ENCODE measurements around the gene TENM3. TPM values are rescaled to one million over a fixed set of nuclear protein-coding genes. Genes with fewer than 3 reads are reported as not detected.

TENM3 gene
- total RNA-seq, 1 experiment from 2014 or later, result 34.1 TPM

DNA sequence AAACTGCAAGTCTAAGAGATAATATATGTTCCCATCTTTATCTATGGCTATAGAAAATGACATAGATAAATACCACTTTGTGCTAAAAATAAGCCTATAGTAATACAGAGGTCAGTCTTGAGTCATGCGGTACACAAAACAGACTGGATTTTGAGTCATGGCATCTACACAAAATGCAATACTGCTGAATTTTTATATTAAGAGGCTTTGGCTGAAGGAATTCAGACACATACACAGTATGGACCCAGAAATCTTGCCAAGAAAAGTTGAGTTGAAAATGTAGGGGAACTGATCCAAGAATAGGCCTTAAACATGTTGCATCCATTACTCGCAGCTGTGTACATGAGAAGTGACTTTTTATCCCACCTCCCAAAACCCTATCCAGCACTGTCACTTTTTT lies 184.4 kb downstream of the TENM3 start:
- no peaks in the 10 kb centered on the region for H3K27me3 Mint-ChIP-seq (ENCODE audit: insufficient read depth, unreplicated experiment)
- no peaks in the 10 kb centered on the region for H3K4me1 Mint-ChIP-seq (ENCODE audit: insufficient read depth, unreplicated experiment)
- no peaks in the 10 kb centered on the region for H3K36me3 Mint-ChIP-seq (ENCODE audit: insufficient read depth, unreplicated experiment)
- no peak overlapping the region for H3K4me3 Mint-ChIP-seq (ENCODE audit: unreplicated experiment)
- no TSS peak for BruUV-seq (replicated peaks)
- no peak overlapping the region for H3K27ac Mint-ChIP-seq (ENCODE audit: low read depth, unreplicated experiment)
- POLR2A ChIA-PET, result interaction anchor here (0.7 kb wide), 1 partner anchor 89 kb away, joined by 4 read pairs; no protein-coding TSS in a partner anchor
- no peak for TF ChIP-seq CTCF (IDR thresholded peaks at IDR 0.05; ENCODE audit: unreplicated experiment)
- H3K9me3 Mint-ChIP-seq (ENCODE audit: unreplicated experiment), result no peaks in the 10 kb centered on the region
- intact Hi-C loops (cut with micrococcal nuclease), result no loop called here
- no peak for DNase-seq (ENCODE audit: unreplicated experiment)
- CTCF ChIA-PET, result interaction anchor here (0.6 kb wide), 1 partner anchor 88 kb away, joined by 3 read pairs; no protein-coding TSS in a partner anchor

DNA sequence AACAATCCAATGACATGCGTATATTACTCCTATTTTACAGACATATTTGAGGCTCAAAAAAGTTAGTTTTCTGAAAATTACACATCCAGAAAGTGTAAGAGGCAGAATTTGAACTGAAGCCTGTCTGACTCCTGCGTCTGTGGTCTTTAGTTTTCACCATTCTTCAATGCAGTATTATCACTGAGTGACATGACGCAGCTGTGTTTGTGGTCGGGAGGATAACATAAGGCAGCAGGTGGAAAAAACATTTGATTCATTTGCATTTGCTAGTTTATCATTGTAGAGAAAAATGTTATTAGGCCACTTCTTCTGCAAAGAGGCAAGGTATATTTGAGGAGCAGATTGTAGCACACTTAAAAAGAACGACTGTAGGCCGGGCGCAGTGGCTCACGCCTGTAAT lies 186.7 kb downstream of the TENM3 start:
- H3K4me1 Mint-ChIP-seq (ENCODE audit: insufficient read depth, unreplicated experiment), result no peaks in the 10 kb centered on the region
- no peak overlapping the region for H3K27ac Mint-ChIP-seq (ENCODE audit: low read depth, unreplicated experiment)
- H3K36me3 Mint-ChIP-seq (ENCODE audit: insufficient read depth, unreplicated experiment), result no peaks in the 10 kb centered on the region
- no peak for DNase-seq (ENCODE audit: unreplicated experiment)
- CTCF ChIA-PET, result no interaction called here
- no peak for TF ChIP-seq CTCF (IDR thresholded peaks at IDR 0.05; ENCODE audit: unreplicated experiment)
- no peaks in the 10 kb centered on the region for H3K9me3 Mint-ChIP-seq (ENCODE audit: unreplicated experiment)
- POLR2A ChIA-PET, result interaction anchor here (1.3 kb wide), 1 partner anchor 20 kb away, joined by 3 read pairs; no protein-coding TSS in a partner anchor
- BruUV-seq (replicated peaks), result no TSS peak
- intact Hi-C loops (cut with micrococcal nuclease), result no loop called here
- no peak overlapping the region for H3K4me3 Mint-ChIP-seq (ENCODE audit: unreplicated experiment)
- no peaks in the 10 kb centered on the region for H3K27me3 Mint-ChIP-seq (ENCODE audit: insufficient read depth, unreplicated experiment)

- H3K4me3 Mint-ChIP-seq (ENCODE audit: unreplicated experiment), result no peak overlapping the region
- no peak for DNase-seq (ENCODE audit: unreplicated experiment)
- ChIA-PET CTCF (no interaction called here), POLR2A (no interaction called here)
- intact Hi-C loops (cut with micrococcal nuclease), result no loop called here
- no peaks in the 10 kb centered on the region for H3K27me3 Mint-ChIP-seq (ENCODE audit: insufficient read depth, unreplicated experiment)
- H3K4me1 Mint-ChIP-seq (ENCODE audit: insufficient read depth, unreplicated experiment), result no peaks in the 10 kb centered on the region
- BruUV-seq (replicated peaks), result no TSS peak
- H3K27ac Mint-ChIP-seq (ENCODE audit: low read depth, unreplicated experiment), result no peak overlapping the region
- no peak for TF ChIP-seq CTCF (IDR thresholded peaks at IDR 0.05; ENCODE audit: unreplicated experiment)
- H3K36me3 Mint-ChIP-seq (ENCODE audit: insufficient read depth, unreplicated experiment), result no peaks in the 10 kb centered on the region
- no peaks in the 10 kb centered on the region for H3K9me3 Mint-ChIP-seq (ENCODE audit: unreplicated experiment)
Observed at GRCh38 chr4:182432819-182433218, 189.6 kb downstream of the TENM3 start.

GRCh38 chr4:182434720-182435119 lies 191.5 kb downstream of the TENM3 start:
- POLR2A ChIA-PET, result interaction anchor here (0.6 to 1.7 kb wide), 3 partner anchors 11 to 30 kb away, joined by 3 to 5 read pairs (median 3); no protein-coding TSS in a partner anchor
- no peak for TF ChIP-seq CTCF (IDR thresholded peaks at IDR 0.05; ENCODE audit: unreplicated experiment)

More at GRCh38 chr4:182434720-182435119, 191.5 kb downstream of the TENM3 start:
- no peaks in the 10 kb centered on the region for H3K9me3 Mint-ChIP-seq (ENCODE audit: unreplicated experiment)
- no peak for DNase-seq (ENCODE audit: unreplicated experiment)
- peaks cover 5% of the 10 kb centered on the region for H3K4me1 Mint-ChIP-seq (ENCODE audit: insufficient read depth, unreplicated experiment)
- H3K4me3 Mint-ChIP-seq (ENCODE audit: unreplicated experiment), result no peak overlapping the region
- intact Hi-C loops (cut with micrococcal nuclease), result no loop called here
- no TSS peak for BruUV-seq (replicated peaks)
- CTCF ChIA-PET, result no interaction called here
- H3K36me3 Mint-ChIP-seq (ENCODE audit: insufficient read depth, unreplicated experiment), result peaks cover 4% of the 10 kb centered on the region
- H3K27me3 Mint-ChIP-seq (ENCODE audit: insufficient read depth, unreplicated experiment), result no peaks in the 10 kb centered on the region
- no peak overlapping the region for H3K27ac Mint-ChIP-seq (ENCODE audit: low read depth, unreplicated experiment)
